Renal cortex interstitium (tissue), 11 donors: ENCODE measurements around the gene MFSD8. TPM values are rescaled to one million over a fixed set of nuclear protein-coding genes. Genes with fewer than 3 reads are reported as not detected.
A peak's percentile ranks its signal among the peaks of the same experiment; 100 is the strongest.
"Not testable (repeated sequence)": the region's sequence is repeated elsewhere in the genome, so short reads cannot be mapped to it uniquely, and the experiment has no call there.

Experiments
- DNase-seq, 11 donors: peaks; one replicate each; pipeline ENCODE4 v3.0.0-alpha.2; 2013; ENCODE audit warnings: low read depth in 9 of 11, low spot score in 4 of 11; ENCODE audit errors: extremely low read depth in 1 of 11
- polyA plus RNA-seq, 3 donors: library from polyadenylated mRNA; unstranded; fragments of 120-200 nt; gene quantifications; one replicate each; pipeline ENCODE4 v1.2.1, GENCODE V29; 2013; ENCODE audit not compliant: insufficient read length in 3 of 3

Gene MFSD8
- polyA plus RNA-seq, 3 donors, result 19.5 to 37.9 (median 24.0) TPM

DNA sequence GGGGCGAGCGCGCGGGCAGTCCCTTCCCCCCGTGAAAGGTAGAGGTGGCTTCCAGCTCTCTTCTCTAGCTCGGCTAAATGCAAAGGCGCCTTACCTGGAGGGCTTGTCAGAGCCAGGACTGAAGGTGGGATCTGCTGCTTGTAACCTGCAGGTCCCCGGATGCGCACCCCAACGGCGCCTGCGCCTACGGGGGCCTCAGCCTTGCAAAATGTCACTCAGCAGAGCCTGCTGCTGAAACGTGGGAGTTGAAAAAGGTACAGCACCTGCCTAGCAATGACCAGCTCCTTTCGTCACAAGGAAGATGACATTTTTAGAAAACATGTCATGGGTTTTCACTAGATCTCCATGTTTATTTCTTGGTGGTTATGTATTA is 816 bp upstream of the MFSD8 start:
- peak in 10 of 11 donors; percentile 20 to 54 (median 37) for DNase-seq

DNA sequence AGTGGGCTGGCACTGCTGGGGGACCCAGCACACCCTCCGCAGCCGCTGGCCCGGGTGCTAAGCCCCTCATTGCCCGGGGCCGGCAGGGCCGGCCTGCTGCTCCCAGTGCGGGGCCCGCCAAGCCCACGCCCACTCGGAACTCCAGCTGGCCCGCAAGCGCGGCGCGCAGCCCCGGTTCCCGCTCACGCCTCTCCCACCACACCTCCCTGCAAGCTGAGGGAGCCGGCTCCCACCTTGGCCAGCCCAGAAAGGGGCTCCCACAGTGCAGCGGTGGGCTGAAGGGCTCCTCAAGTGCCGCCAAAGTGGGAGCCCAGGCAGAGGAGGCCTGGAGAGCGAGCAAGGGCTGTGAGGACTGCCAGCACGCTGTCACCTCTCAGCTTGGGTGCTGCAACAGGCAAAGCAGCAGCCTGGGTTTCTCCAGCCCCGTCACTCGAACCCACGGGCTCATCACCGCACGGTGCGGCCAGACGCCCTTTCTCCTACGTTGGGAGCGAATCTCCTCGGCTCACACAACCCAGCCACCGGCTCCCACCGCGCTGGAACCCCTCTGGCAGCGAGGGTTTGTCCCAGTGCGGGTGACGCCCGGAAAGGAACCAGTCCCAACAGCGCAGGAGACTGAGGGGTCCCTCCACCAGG is 429 bp downstream of the MFSD8 start:
- peak in 2 of 11 donors; percentile 3 to 7 for DNase-seq

DNA sequence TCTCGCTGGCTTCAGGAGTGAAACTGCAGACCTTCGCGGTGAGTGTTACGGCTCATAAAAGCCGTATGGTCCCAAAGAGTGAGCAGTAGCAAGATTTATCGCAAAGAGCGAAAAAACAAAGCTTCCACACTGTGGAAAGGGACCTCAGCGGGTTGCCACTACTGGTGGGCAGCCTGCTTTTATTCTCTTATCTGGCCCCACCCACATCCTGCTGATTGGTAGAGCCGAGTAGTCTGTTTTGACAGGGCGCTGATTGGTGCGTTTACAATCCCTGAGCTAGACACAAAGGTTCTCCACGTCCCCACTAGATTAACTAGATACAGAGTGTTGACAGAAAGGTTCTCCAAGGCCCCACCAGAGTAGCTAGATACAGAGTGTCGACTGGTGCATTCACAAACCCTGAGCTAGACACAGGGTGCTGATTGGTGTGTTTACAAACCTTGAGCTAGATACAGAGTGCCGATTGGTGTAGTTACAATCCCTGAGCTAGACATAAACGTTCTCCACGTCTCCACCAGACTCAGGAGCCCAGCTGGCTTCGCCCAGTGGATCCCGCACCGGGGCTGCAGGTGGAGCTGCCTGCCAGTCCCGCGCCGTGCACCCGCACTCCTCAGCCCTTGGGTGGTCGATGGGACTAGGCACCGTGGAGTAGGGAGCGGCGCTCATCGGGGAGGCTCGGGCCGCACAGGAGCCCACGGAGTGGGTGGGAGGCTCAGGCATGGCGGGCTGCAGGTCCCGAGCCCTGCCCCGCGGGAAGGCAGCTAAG is 1.2 kb downstream of the MFSD8 start:
- DNase-seq, result not testable (repeated sequence)

DNA sequence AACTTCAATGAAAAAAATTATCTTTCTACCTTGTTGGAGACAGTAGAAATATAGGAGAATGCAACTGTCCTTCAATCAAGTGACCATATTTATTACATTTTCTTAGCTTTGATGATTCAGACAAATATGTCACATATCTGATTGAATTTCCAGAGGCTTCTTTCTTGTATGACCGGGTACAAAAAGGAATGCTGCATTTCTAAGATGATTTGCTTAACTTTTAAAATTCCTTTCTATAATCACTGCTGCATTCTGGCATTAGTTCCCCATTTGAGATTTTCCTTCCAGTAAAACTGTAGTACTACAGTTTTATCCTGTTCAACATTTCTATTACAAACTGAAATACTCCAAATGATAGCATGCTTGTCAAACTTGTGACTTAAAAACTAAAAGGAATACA is 5.2 kb downstream of the MFSD8 start:
- DNase-seq, result no peak

DNA sequence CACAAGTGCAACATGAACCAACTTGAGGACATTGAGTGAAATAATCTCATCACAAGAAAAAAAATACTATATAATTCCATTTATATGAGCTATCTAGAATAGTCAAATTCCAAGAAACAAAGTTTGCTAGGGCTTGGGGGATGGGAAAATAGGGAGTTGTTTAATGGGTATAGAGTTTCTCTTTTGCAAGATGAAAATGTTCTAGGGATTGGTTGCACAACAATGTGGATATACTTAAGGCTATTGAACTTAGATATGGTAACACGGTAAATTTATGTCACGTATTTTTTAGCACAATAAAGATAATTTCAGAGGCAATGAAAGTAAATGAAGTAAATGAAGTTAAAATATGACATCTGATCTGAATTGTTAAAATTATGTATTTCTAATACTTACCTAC is 7.9 kb downstream of the MFSD8 start:
- no peak for DNase-seq

DNA sequence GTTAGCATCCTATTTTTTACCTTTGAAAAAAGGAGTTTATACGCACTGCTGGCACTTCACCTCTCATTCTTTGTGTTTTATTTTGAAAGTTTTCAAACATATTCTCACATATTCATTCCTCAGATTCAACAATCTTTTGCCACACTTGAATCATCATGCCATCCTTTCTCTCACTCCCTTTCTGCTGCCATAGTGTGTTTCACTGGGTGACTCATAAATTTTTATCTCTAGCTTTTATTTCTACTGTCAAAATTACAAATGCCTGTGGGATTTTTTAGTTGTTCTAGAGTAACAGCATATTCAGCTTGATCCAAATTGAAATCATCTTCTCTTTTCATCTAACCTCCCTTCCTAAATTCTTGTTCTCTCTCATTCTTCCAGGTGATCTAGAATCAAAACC is 28.0 kb downstream of the MFSD8 start:
- no peak for DNase-seq

DNA sequence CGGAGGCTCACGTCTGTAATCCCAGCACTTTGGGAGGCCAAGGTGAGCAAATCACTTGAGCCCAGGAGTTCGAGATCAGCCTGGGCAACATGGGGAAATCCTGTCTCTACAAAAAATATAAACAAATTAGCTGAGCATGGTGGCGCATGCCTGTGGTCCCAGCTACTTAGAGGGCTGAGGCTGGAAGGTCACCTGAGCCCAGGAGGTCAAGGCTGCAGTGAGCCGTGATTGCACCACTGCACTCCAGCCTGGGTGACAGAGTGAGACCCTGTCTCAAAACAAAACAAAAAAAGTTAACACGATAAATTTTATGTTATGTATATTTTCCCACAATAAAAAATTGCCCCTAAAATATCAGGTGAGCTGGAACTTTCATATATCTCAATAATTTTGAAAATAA is 33.1 kb downstream of the MFSD8 start:
- not testable (repeated sequence) for DNase-seq

DNA sequence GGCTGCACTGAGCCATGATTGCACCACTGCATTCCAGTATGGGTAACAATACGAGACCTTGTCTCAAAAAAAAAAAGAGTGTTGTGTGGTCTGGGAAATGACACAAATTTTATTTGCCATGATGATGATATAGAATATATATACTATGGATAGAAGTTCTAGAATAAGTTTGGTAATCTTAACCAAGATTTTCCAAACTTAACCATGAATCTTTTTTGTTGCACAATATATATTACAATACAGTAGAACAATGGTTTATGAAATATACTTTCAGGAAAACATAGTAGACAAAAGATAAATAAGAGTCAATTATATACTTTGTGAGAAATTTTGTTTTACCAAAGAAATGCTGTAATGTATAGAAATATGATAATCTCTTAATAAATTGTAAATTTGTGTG is 34.8 kb downstream of the MFSD8 start:
- no peak for DNase-seq

DNA sequence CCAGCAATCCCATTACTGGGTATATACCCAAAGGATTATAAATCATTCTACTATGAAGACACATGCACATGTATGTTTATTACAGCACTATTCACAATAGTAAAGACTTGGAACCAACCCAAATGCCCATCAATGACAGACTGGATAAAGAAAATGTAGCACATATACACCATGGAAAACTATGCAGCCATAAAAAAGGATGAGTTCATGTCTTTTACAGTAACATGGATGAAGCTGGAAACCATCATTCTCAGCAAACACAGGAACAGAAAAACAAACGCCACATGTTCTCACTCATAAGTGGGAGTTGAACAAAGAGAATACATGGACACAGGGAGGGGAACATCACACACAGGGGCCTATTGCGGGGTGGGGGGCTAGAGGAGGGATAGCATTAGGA is 39.3 kb downstream of the MFSD8 start:
- not testable (repeated sequence) for DNase-seq

DNA sequence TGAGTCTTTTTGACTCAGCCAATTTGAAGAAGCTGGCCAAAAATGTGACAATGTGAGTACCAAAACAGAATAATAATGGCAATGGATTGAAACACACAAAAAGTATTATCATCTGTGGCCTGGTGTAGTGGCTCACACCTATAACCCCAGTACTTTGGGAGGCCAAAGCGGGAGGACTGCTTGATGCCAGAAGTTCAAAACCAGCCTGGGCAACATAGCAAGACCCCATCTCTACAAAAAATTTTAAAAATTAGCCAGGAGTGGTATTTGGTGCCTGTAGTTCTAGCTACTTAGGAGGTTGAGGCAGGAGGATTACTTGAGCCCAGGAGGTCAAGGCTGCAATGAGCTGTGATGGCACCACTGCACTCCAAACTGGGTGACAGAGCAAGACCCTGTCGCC is 42.7 kb downstream of the MFSD8 start:
- no peak for DNase-seq

DNA sequence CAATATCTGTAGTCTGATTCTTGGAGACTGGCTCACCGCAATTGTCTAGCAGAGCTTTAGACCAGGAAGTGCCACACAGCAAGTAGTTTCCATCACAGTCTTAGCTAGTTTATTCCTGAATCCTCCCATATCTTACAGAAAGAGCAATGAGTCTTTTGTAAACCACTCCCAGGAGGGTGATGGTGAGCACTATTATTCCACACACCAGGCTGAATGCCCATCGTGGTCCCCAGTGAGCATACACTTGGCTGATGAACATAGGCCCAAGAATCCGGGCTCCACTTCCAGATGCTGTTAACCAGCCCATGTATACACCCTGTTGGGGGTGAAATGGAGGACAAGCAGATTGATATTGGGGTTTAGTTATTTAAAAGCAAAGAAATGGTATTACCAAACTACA is 44.5 kb downstream of the MFSD8 start:
- DNase-seq, result no peak

DNA sequence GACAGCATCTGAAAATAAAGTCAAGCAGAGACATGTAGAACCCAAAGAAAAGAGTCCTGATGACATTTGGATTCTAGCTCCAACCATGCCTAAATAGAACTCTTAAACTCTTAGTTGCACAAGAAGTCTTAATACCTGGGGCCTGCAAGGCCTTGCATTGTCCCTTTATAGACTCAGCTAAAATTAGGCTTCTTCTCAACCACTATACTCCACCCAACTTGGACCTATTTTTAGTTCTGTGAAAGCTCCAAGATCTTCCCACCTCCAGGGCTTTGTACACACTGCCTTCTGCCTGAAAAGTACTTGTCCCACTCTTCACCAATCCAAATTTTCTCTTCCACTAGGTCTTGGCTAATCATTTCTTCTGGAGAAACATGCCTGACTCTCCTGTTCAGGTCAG is 47.8 kb downstream of the MFSD8 start:
- DNase-seq, result no peak

DNA sequence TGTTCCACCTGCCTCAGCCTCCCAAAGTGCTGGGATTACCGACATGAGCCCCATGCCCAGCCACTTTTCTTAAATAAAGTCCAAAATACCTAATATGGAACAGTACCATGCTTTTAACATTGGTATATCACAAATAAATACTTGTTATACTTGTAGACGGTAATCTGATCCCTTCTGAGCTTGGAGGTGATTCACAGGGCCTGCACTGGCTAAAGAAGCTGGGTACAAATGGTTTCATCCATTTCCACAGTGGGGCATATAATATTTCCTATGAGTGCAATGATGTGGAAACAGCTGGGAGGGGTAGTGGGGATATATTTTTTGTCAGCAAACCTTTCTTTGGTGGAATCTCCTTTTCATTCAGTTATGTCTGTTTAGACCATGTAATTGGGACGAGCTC is 48.5 kb downstream of the MFSD8 start:
- no peak for DNase-seq

DNA sequence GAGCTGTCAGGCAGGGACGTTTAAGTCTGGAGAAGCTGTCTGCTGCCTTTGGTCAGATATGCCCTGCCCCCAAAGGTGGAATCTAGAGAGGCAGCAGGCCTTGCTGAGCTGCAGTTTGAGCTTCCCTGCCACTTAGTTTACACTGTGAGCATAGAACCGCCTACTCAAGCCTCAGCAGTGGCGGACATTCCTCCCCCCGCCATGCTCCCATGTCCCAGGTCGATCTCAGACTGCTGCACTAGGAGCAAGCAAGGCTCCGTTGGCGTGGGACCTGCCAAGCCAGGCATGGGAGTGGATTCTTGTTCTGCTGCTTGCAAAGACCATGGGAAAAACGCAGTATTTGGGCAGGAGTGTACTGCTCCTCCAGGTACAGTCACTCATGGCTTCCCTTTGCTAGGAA is 59.9 kb downstream of the MFSD8 start:
- no peak for DNase-seq

DNA sequence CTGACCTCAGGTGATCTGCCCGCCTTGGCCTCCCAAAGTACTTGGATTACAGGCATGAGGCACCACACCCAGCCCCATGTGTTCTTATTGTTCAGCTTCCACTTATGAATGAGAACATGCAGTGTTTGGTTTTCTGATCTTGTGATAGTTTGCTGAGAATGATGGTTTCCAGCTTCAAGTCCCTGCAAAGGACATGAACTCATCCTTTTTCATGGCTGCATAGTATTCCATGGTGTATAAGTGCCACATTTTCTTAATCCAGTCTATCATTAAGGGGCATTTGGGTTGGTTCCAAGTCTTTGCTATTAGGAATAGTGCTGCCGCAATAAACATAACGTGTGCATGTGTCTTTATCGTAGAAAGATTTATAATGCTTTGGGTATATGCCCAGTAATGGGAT is 65.3 kb downstream of the MFSD8 start:
- not testable (repeated sequence) for DNase-seq

DNA sequence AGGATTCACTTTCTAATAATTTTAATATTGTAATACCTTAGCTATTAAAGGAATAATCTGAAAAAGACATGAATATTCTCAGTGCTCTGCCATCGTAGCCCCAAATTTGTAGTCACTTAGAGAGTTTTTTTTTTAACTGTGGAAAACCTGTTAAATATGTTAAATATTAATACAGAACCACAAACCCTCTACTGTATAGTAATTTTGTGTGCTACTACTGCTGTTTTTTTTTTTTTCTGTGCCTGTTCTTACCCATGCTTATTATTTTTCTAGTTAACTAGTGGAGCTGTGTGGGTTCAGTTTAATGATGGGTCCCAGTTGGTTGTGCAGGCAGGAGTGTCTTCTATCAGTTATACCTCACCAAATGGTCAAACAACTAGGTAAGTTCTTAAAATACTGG is 68.4 kb downstream of the MFSD8 start:
- no peak for DNase-seq

DNA sequence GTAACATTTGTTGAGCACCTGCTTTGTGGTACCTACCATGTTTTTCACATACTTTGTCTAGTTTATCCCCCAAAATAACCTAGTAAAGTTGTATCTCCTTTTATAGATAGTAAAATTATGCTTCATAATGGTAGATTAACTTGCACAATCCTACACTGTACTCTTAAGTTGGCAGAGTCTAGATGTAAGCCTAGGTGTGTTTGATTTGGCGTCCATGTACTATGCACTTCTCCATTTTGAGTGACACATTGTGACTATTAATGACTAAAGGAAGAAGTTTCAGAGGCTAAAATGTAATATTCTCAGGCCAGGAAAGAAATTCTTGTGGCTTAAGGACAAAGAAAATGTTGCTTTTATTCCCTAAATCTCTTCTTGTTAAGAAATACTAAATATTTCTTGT is 68.9 kb downstream of the MFSD8 start:
- DNase-seq, result no peak

DNA sequence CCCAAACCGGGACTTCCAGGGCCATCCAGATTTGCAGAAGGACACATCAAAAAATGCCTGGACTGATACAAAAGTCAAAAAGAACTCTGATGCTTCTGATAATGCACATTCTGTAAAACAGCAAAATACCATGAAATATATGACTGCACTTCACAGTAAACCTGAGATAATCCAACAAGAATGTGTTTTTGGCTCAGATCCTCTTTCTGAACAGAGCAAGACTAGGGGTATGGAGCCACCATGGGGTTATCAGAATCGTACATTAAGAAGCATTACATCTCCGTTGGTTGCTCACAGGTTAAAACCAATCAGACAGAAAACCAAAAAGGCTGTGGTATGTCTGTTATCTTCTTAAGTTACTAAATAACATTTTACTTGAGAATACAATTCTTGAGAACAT is 75.1 kb downstream of the MFSD8 start:
- DNase-seq, result no peak

DNA sequence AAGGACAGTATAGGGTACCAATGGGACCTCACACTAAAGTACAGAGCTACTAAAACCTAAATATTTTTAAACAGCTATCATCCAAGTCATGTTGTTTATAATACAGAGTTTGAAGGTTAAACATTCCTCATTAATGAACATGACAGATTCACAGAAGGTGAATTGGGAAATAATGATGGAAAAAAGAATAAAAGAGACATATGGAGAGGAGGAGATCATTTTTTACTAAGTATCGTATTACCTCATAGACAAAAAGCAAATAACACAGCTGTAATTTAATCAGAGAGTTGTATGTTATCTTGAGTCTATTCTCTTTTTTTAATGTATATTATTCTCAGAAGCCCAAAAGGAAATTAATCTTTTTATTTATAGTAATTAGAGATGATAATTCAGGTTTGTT is 76.4 kb downstream of the MFSD8 start:
- DNase-seq, result no peak

DNA sequence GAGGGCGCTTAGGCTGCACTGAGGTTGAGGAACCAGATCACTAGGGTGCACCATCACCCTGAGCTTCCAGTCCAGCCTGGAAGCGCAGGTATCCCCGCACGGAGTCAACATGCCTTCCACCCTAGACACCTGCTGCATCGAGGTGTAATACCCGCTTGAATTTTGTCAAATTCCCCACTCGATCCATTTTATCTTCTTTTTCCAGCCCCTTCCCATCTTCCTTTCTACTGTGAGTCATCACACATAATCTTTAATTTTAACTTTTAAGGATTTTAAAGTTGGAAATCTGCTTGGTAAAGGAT is 83.5 kb downstream of the MFSD8 start:
- DNase-seq, result no peak
